ENCODE measurements around the gene BRINP3. TPM values are rescaled to one million over a fixed set of nuclear protein-coding genes. Genes with fewer than 3 reads are reported as not detected.
"Not testable (repeated sequence)": the region's sequence is repeated elsewhere in the genome, so short reads cannot be mapped to it uniquely, and the experiment has no call there.

The BRINP3 gene
- total RNA-seq (1 to 10 TPM in 2 of 9 donors, under 1 TPM in 4, not detected in 3; 0.20 to 2.5 (median 0.41) TPM), polyA plus RNA-seq (1 to 10 TPM in 1 of 2 donors, under 1 TPM in 1; 0.15 to 2.7 TPM)
- long read RNA-seq, donor 1, partial matches to known transcripts, result 0 of 1 reads
- long read RNA-seq, donor 1, other reads (novel, unspliced or antisense), result 1 of 1 reads
- long read RNA-seq, donor 2, result 0 reads
- long read RNA-seq, donor 3, partial matches to known transcripts, result 0 of 1 reads
- long read RNA-seq, donor 3, other reads (novel, unspliced or antisense), result 1 of 1 reads

- 1 to 4% (median 2%) methylated on average over 4 of the region's 4 CpGs for WGBS, 4 donors
- Histone ChIP-seq H3K4me3 (peak within 1 kb of the TSS in 10 of 12 donors; percentile 17 to 55 (median 33)), H3K4me1 (peaks cover 0 to 10% (median 0%) of the 10 kb centered on the region in 12 donors), H3K9me3 (no peaks in the 10 kb centered on the region), H3K27me3 (peaks cover 0 to 49% (median 30%) of the 10 kb centered on the region in 9 donors), H3K27ac (peak within 1 kb of the TSS in 1 of 12 donors; percentile 41), H3K36me3 (no peaks in the 10 kb centered on the region)
- intact Hi-C loops (cut with DNase I), result no loop called here
- TF ChIP-seq CTCF (IDR thresholded peaks at IDR 0.05) (no peak), POLR2A (IDR thresholded peaks at IDR 0.05) (no peak)
- no peak for DNase-seq
- ATAC-seq, result no peak
These were observed at the start of gene BRINP3 for GRCh38 chr1:190477762-190478148. TSS of gene BRINP3 (minus strand) at chr1:190477864.

- H3K9me3 ChIP-seq, result peaks cover 0 to 2% (median 0%) of the 10 kb centered on the region in 12 donors
- 64 to 71% (median 69%) methylated on average over 2 of the region's 2 CpGs for WGBS, 4 donors
- ATAC-seq (peak in 1 of 4 donors; percentile 53), DNase-seq (no peak)
- H3K36me3 ChIP-seq, result no peaks in the 10 kb centered on the region
- no peaks in the 10 kb centered on the region for H3K4me1 ChIP-seq
- no peak overlapping the region for H3K27ac ChIP-seq
- intact Hi-C loops (cut with DNase I), result no loop called here
- no peak for TF ChIP-seq CTCF (IDR thresholded peaks at IDR 0.05)
- no peak for TF ChIP-seq POLR2A (IDR thresholded peaks at IDR 0.05)
- H3K4me3 ChIP-seq, result no peak overlapping the region
- no peaks in the 10 kb centered on the region for H3K27me3 ChIP-seq
These were observed 33.9 kb upstream of the BRINP3 start for GRCh38 chr1:190511554-190511953.

GRCh38 chr1:190507357-190507756 lies 29.7 kb upstream of the BRINP3 start:
- no peak overlapping the region for H3K4me3 ChIP-seq
- intact Hi-C loops (cut with DNase I), result no loop called here
- H3K36me3 ChIP-seq, result no peaks in the 10 kb centered on the region
- H3K9me3 ChIP-seq, result peaks cover 0 to 10% (median 0%) of the 10 kb centered on the region in 12 donors
- no peak overlapping the region for H3K27ac ChIP-seq
- WGBS, 4 donors, result 43 to 65% (median 52%) methylated on average over 1 of the region's 1 CpG
- no peaks in the 10 kb centered on the region for H3K4me1 ChIP-seq
- no peak for TF ChIP-seq POLR2A (IDR thresholded peaks at IDR 0.05)
- H3K27me3 ChIP-seq, result no peaks in the 10 kb centered on the region
- no peak for DNase-seq
- ATAC-seq, result no peak

GRCh38 chr1:190504539-190504938 lies 26.9 kb upstream of the BRINP3 start:
- WGBS, 4 donors, result 71 to 83% (median 79%) methylated on average over 3 of the region's 3 CpGs
- DNase-seq; H3K4me1 ChIP-seq; H3K27me3 ChIP-seq; intact Hi-C loops (cut with DNase I); H3K9me3 ChIP-seq; H3K4me3 ChIP-seq; H3K27ac ChIP-seq; H3K36me3 ChIP-seq; ATAC-seq: not testable (repeated sequence)

GRCh38 chr1:190497565-190497964 lies 19.9 kb upstream of the BRINP3 start:
- no peak for ATAC-seq
- intact Hi-C loops (cut with DNase I), result no loop called here
- H3K4me3 ChIP-seq, result no peak overlapping the region
- H3K27me3 ChIP-seq, result no peaks in the 10 kb centered on the region
- no peak for DNase-seq
- no peaks in the 10 kb centered on the region for H3K36me3 ChIP-seq
- no peak overlapping the region for H3K27ac ChIP-seq
- no peaks in the 10 kb centered on the region for H3K9me3 ChIP-seq
- H3K4me1 ChIP-seq, result no peaks in the 10 kb centered on the region
- no peak for TF ChIP-seq CTCF (IDR thresholded peaks at IDR 0.05)
- TF ChIP-seq POLR2A (IDR thresholded peaks at IDR 0.05), result no peak
